Body of pancreas (tissue), 4 donors: Measurements from ENCODE around the gene PRDM16. TPM values are rescaled to one million over a fixed set of nuclear protein-coding genes. Genes with fewer than 3 reads are reported as not detected.

Experiments
- ATAC-seq: fragments of 150-250 bp; one replicate; pipeline ENCODE4 v1.9.1; 2016
- DNase-seq, 4 donors: peaks; one replicate each; pipeline ENCODE4 v3.0.0-alpha.2; 2019
- H3K27ac ChIP-seq, 4 donors: fragments of 200-600 bp; sonication (generic); 1 replicate in 3 of 4; 2 replicates in 1 of 4; pipeline versions ENCODE4 v1.5.1 to v1.6.1; 2016 to 2019; ENCODE audit warnings: mild to moderate bottlenecking in 1 of 4, mixed read lengths in 1 of 4, moderate library complexity in 1 of 4
- H3K27me3 ChIP-seq, 2 donors: fragments of 200-600 bp; sonication (generic); one replicate each; pipeline ENCODE4 v1.6.0; 2016; ENCODE audit warnings: mild to moderate bottlenecking in 1 of 2
- H3K36me3 ChIP-seq, 2 donors: fragments of 200-600 bp; sonication (generic); replicated peaks in 1 of 2; 2 replicates each; pipeline ENCODE4 v1.5.1; 2016; ENCODE audit warnings: low read depth in 2 of 2; ENCODE audit not compliant: insufficient read depth in 1 of 2
- H3K4me1 ChIP-seq: fragments of 200-600 bp; sonication (generic); one replicate; pipeline ENCODE4 v1.6.0; 2016
- H3K4me3 ChIP-seq, 2 donors: fragments of 200-600 bp; sonication (generic); 1 replicate in 1 of 2; 2 replicates in 1 of 2; pipeline ENCODE4 v1.5.1; 2016 to 2019
- H3K9me3 ChIP-seq, 3 donors: fragments of 200-600 bp; sonication (generic); 1 replicate in 2 of 3; 2 replicates in 1 of 3; pipeline ENCODE4 v1.5.1; 2016
- POLR2A ChIP-seq, 3 donors: fragments of 450-650 bp; IDR thresholded peaks; one replicate each; pipeline ENCODE4 v1.6.1; 2016; ENCODE audit warnings: antibody characterized with exemption in 3 of 3, mild to moderate bottlenecking in 2 of 3
- WGBS, 2 donors: methylation state at CpG; one replicate each; pipeline ENCODE4 v1.1.5; 2017; 5-methylcytosine and 5-hydroxymethylcytosine counted together
- intact Hi-C: fragments of 100-400 bp; cut with DNase I; formaldehyde crosslinking; loops from one replicate; pipeline ENCODE4 v1.15.1; 2023
- total RNA-seq, 2 donors: library from RNA; depleted of rRNA; stranded (reverse); fragments of >200 nt; gene quantifications; one replicate each; pipeline ENCODE4 v1.1.0, GENCODE V29; 2016
- TF ChIP-seq, protein P1 (sequence below), 7 experiments: fragments of 450-650 bp in 4 of 7; fragments of 200-600 bp in 3 of 7; sonication (generic) in 3 of 7; IDR thresholded peaks; one replicate each; pipeline ENCODE4 v1.5.1; 2016 to 2019; ENCODE audit warnings: antibody characterized with exemption in 7 of 7

PRDM16 gene
- total RNA-seq, 2 donors from 2014 or later, result 15.2 to 16.6 TPM

- intact Hi-C loops, result no loop called here
- H3K27me3 ChIP-seq, result no peaks in the 10 kb centered on the region
- no peaks in the 10 kb centered on the region for H3K4me1 ChIP-seq
- H3K9me3 ChIP-seq, result no peaks in the 10 kb centered on the region
- H3K27ac ChIP-seq, result no peak overlapping the region
- ATAC-seq (no peak), DNase-seq (no peak)
- H3K4me3 ChIP-seq, result no peak overlapping the region
- 66 to 73% methylated on average over 12 of the region's 12 CpGs for WGBS, 2 donors
- TF ChIP-seq, protein P1, sequence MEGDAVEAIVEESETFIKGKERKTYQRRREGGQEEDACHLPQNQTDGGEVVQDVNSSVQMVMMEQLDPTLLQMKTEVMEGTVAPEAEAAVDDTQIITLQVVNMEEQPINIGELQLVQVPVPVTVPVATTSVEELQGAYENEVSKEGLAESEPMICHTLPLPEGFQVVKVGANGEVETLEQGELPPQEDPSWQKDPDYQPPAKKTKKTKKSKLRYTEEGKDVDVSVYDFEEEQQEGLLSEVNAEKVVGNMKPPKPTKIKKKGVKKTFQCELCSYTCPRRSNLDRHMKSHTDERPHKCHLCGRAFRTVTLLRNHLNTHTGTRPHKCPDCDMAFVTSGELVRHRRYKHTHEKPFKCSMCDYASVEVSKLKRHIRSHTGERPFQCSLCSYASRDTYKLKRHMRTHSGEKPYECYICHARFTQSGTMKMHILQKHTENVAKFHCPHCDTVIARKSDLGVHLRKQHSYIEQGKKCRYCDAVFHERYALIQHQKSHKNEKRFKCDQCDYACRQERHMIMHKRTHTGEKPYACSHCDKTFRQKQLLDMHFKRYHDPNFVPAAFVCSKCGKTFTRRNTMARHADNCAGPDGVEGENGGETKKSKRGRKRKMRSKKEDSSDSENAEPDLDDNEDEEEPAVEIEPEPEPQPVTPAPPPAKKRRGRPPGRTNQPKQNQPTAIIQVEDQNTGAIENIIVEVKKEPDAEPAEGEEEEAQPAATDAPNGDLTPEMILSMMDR (IDR thresholded peaks at IDR 0.05), result no peak
- TF ChIP-seq POLR2A (IDR thresholded peaks at IDR 0.05), result no peak
- no peaks in the 10 kb centered on the region for H3K36me3 ChIP-seq
Measured at GRCh38 chr1:3442901-3443300, 373.9 kb downstream of the PRDM16 start.

DNA sequence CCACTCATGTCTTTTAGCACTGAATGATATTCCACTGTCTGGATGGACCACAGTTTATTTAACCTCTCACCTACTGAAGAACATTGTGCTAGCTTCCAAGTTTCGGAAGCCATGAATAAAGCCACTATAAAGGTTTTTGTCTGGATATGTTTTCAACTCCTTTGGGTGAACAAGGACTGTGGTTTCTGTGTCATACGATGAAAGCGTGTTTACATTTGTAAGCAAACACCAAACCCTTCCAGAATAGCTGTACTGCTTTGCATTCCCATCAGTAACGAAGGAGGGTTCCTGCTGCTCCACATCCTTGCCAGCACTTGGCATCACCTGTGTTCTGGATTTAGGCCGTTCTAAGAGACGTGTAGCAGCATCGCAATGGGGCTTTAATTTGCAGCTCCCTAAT lies 374.8 kb downstream of the PRDM16 start:
- Histone ChIP-seq H3K4me1 (no peaks in the 10 kb centered on the region), H3K27me3 (no peaks in the 10 kb centered on the region), H3K36me3 (no peaks in the 10 kb centered on the region), H3K27ac (no peak overlapping the region), H3K4me3 (no peak overlapping the region), H3K9me3 (no peaks in the 10 kb centered on the region)
- WGBS, 2 donors, result 78 to 84% methylated on average over 7 of the region's 7 CpGs
- intact Hi-C loops, result no loop called here
- DNase-seq, result no peak
- no peak for ATAC-seq
- TF ChIP-seq, protein P1 (IDR thresholded peaks at IDR 0.05), result no peak
- no peak for TF ChIP-seq POLR2A (IDR thresholded peaks at IDR 0.05)

- ATAC-seq, result no peak
- 73 to 86% methylated on average over 18 of the region's 18 CpGs for WGBS, 2 donors
- no peak overlapping the region for H3K4me3 ChIP-seq
- no peaks in the 10 kb centered on the region for H3K27me3 ChIP-seq
- H3K36me3 ChIP-seq, result no peaks in the 10 kb centered on the region
- no peaks in the 10 kb centered on the region for H3K4me1 ChIP-seq
- no peak for TF ChIP-seq POLR2A (IDR thresholded peaks at IDR 0.05)
- TF ChIP-seq, protein P1 (IDR thresholded peaks at IDR 0.05), result no peak
- DNase-seq, result no peak
- intact Hi-C loops, result no loop called here
- H3K27ac ChIP-seq, result no peak overlapping the region
- H3K9me3 ChIP-seq, result no peaks in the 10 kb centered on the region
Measured at GRCh38 chr1:3444298-3444697, 375.3 kb downstream of the PRDM16 start.

GRCh38 chr1:3444736-3445135 lies 375.7 kb downstream of the PRDM16 start:
- H3K4me3 ChIP-seq, result no peak overlapping the region
- no peaks in the 10 kb centered on the region for H3K27me3 ChIP-seq
- intact Hi-C loops, result no loop called here
- TF ChIP-seq, protein P1 (IDR thresholded peaks at IDR 0.05), result no peak
- TF ChIP-seq POLR2A (IDR thresholded peaks at IDR 0.05), result no peak
- no peak for ATAC-seq
- H3K9me3 ChIP-seq, result no peaks in the 10 kb centered on the region
- H3K4me1 ChIP-seq, result no peaks in the 10 kb centered on the region
- no peak overlapping the region for H3K27ac ChIP-seq
- H3K36me3 ChIP-seq, result no peaks in the 10 kb centered on the region
- WGBS, 2 donors, result 61 to 70% methylated on average over 9 to 10 of the region's 10 CpGs
- no peak for DNase-seq

GRCh38 chr1:3450202-3450863 lies 381.3 kb downstream of the PRDM16 start:
- no peak overlapping the region for H3K27ac ChIP-seq
- H3K4me1 ChIP-seq, result peaks cover 21% of the 10 kb centered on the region
- H3K36me3 ChIP-seq, result no peaks in the 10 kb centered on the region
- no peak for TF ChIP-seq POLR2A (IDR thresholded peaks at IDR 0.05)
- TF ChIP-seq, protein P1 (IDR thresholded peaks at IDR 0.05), result no peak
- no peak for ATAC-seq
- 62 to 68% methylated on average over 9 of the region's 9 CpGs for WGBS, 2 donors
- DNase-seq, result no peak
- no peak overlapping the region for H3K4me3 ChIP-seq
- no peaks in the 10 kb centered on the region for H3K27me3 ChIP-seq
- no peaks in the 10 kb centered on the region for H3K9me3 ChIP-seq
- intact Hi-C loops, result loop anchor here (5.0 kb wide), 2 partner anchors 37 to 167 kb away; no protein-coding TSS in a partner anchor
